Immature natural killer cell (primary cell): ENCODE results near the gene GZMH. TPM values are rescaled to one million over a fixed set of nuclear protein-coding genes. Genes with fewer than 3 reads are reported as not detected.
A peak's percentile ranks its signal among the peaks of the same experiment; 100 is the strongest.
"Not testable (repeated sequence)": the region's sequence is repeated elsewhere in the genome, so short reads cannot be mapped to it uniquely, and the experiment has no call there.

Source experiments
- DNase-seq, 3 donors: peaks; one replicate each; pipeline ENCODE4 v3.0.0; 2022; ENCODE audit warnings: mixed read lengths in 1 of 3
- H3K27ac Mint-ChIP-seq, 6 donors: one replicate each; pipeline ENCODE4 v1.8.0; 2020; ENCODE audit warnings: mixed read lengths in 6 of 6, mild to moderate bottlenecking in 5 of 6, inconsistent platforms in 4 of 6, moderate library complexity in 3 of 6
- H3K27me3 Mint-ChIP-seq, 3 donors: one replicate each; pipeline ENCODE4 v1.8.0; 2020 to 2021; ENCODE audit warnings: low read depth in 3 of 3, mild to moderate bottlenecking in 3 of 3, mixed read lengths in 3 of 3, moderate library complexity in 3 of 3, inconsistent platforms in 1 of 3
- H3K36me3 Mint-ChIP-seq, 3 donors: one replicate each; pipeline ENCODE4 v1.8.0; 2020; ENCODE audit warnings: mixed read lengths in 3 of 3, inconsistent platforms in 2 of 3, mild to moderate bottlenecking in 2 of 3
- H3K4me1 Mint-ChIP-seq, 2 donors: one replicate each; pipeline ENCODE4 v1.8.0; 2020; ENCODE audit warnings: inconsistent platforms in 2 of 2, mild to moderate bottlenecking in 2 of 2, mixed read lengths in 2 of 2, moderate library complexity in 1 of 2
- H3K4me3 Mint-ChIP-seq, 5 donors: one replicate each; pipeline ENCODE4 v1.8.0; 2020; ENCODE audit warnings: mild to moderate bottlenecking in 5 of 5, mixed read lengths in 5 of 5, inconsistent platforms in 3 of 5, moderate library complexity in 3 of 5
- H3K9me3 Mint-ChIP-seq, 6 donors: one replicate each; pipeline ENCODE4 v1.8.0; 2020; ENCODE audit warnings: mild to moderate bottlenecking in 6 of 6, mixed read lengths in 6 of 6, inconsistent platforms in 4 of 6, moderate library complexity in 3 of 6
- polyA plus RNA-seq, 3 donors: library from polyadenylated mRNA; unstranded; fragments of 300-500 nt; fragmentation: Illumina TruSeq; gene quantifications; one replicate each; pipeline ENCODE4 v1.2.3, GENCODE V29; 2021

Gene GZMH
- polyA plus RNA-seq: 1,000 to 10,000 TPM in 2 of 3 donors, 100 to 1,000 TPM in 1; 981 to 1,459 (median 1,297) TPM

GRCh38 chr14:24609655-24610344 lies at the start of gene GZMH:
Gene GZMH, minus strand, starts transcription at chr14:24609685. Its CDS starts 72 bp downstream, at chr14:24609613.
- Mint-ChIP-seq H3K4me3 (peak within 1 kb of the TSS; percentile 92 to 98 (median 95)), H3K4me1 (peaks cover 95 to 97% of the 10 kb centered on the region in 2 donors)
- peak; percentile 74 to 79 (median 79) for DNase-seq

GRCh38 chr14:24648361-24648760 lies 38.9 kb upstream of the GZMH start:
- not testable (repeated sequence) for H3K27ac Mint-ChIP-seq, H3K27me3 Mint-ChIP-seq, H3K9me3 Mint-ChIP-seq, H3K4me3 Mint-ChIP-seq, DNase-seq
- Mint-ChIP-seq H3K36me3 (peaks cover 0 to 18% (median 5%) of the 10 kb centered on the region in 3 donors), H3K4me1 (peaks cover 16 to 27% of the 10 kb centered on the region in 2 donors)

More at GRCh38 chr14:24609655-24610344, at the start of gene GZMH:
- Mint-ChIP-seq H3K27me3 (peaks cover 3 to 11% (median 7%) of the 10 kb centered on the region in 3 donors), H3K27ac (peak within 1 kb of the TSS; percentile 93 to 100 (median 98)), H3K36me3 (peaks cover 10 to 16% (median 14%) of the 10 kb centered on the region in 3 donors), H3K9me3 (no peaks in the 10 kb centered on the region)

GRCh38 chr14:24639905-24640304 lies 30.4 kb upstream of the GZMH start:
- Mint-ChIP-seq H3K4me1 (peaks cover 10 to 27% of the 10 kb centered on the region in 2 donors), H3K4me3 (no peak overlapping the region), H3K9me3 (no peaks in the 10 kb centered on the region), H3K27me3 (peaks cover 0 to 5% (median 1%) of the 10 kb centered on the region in 3 donors), H3K27ac (peak overlapping the region in 2 of 6 donors; percentile 32 to 53), H3K36me3 (peaks cover 0 to 18% (median 0%) of the 10 kb centered on the region in 3 donors)
- DNase-seq: no peak

- Mint-ChIP-seq H3K36me3 (peaks cover 0 to 18% (median 0%) of the 10 kb centered on the region in 3 donors), H3K9me3 (no peaks in the 10 kb centered on the region), H3K27ac (peak overlapping the region in 2 of 6 donors; percentile 32 to 53), H3K4me1 (peaks cover 15 to 30% of the 10 kb centered on the region in 2 donors), H3K27me3 (peaks cover 0 to 8% (median 1%) of the 10 kb centered on the region in 3 donors), H3K4me3 (no peak overlapping the region)
- DNase-seq: no peak
Measured at GRCh38 chr14:24639270-24639669, 29.8 kb upstream of the GZMH start.

GRCh38 chr14:24634158-24634557 lies 24.7 kb upstream of the GZMH start, which contains the start of gene GZMB:
Gene GZMB, minus strand, starts transcription at chr14:24634190. Its CDS starts 30 bp downstream, at chr14:24634160.
- peak; percentile 97 to 98 (median 98) for DNase-seq
- H3K4me1 Mint-ChIP-seq: peaks cover 58 to 68% of the 10 kb centered on the region in 2 donors
- H3K36me3 Mint-ChIP-seq: peaks cover 45 to 48% (median 47%) of the 10 kb centered on the region in 3 donors

GRCh38 chr14:24633353-24633752 lies 23.9 kb upstream of the GZMH start:
- H3K27me3 Mint-ChIP-seq: peaks cover 26 to 51% (median 43%) of the 10 kb centered on the region in 3 donors
- H3K27ac Mint-ChIP-seq: peak overlapping the region; percentile 99 to 100 (median 100)
- peaks cover 44 to 52% (median 45%) of the 10 kb centered on the region in 3 donors for H3K36me3 Mint-ChIP-seq
- peaks cover 66 to 76% of the 10 kb centered on the region in 2 donors for H3K4me1 Mint-ChIP-seq
- H3K9me3 Mint-ChIP-seq: no peaks in the 10 kb centered on the region
- DNase-seq: peak; percentile 32 to 47 (median 38)
- H3K4me3 Mint-ChIP-seq: peak overlapping the region; percentile 97 to 99 (median 99)

More at GRCh38 chr14:24634158-24634557, 24.7 kb upstream of the GZMH start, which contains the start of gene GZMB:
- H3K27ac Mint-ChIP-seq: peak within 1 kb of the TSS; percentile 99 to 100 (median 100)
- no peaks in the 10 kb centered on the region for H3K9me3 Mint-ChIP-seq
- peak within 1 kb of the TSS; percentile 97 to 99 (median 99) for H3K4me3 Mint-ChIP-seq
- peaks cover 26 to 51% (median 38%) of the 10 kb centered on the region in 3 donors for H3K27me3 Mint-ChIP-seq

- H3K4me3 Mint-ChIP-seq: peak overlapping the region; percentile 97 to 99 (median 99)
- peaks cover 72 to 82% of the 10 kb centered on the region in 2 donors for H3K4me1 Mint-ChIP-seq
- H3K27ac Mint-ChIP-seq: peak overlapping the region; percentile 99 to 100 (median 100)
- peak in 1 of 3 donors; percentile 31 for DNase-seq
- H3K27me3 Mint-ChIP-seq: peaks cover 26 to 52% (median 43%) of the 10 kb centered on the region in 3 donors
- H3K9me3 Mint-ChIP-seq: no peaks in the 10 kb centered on the region
- peaks cover 44 to 53% (median 45%) of the 10 kb centered on the region in 3 donors for H3K36me3 Mint-ChIP-seq
Measured at GRCh38 chr14:24632761-24633160, 23.3 kb upstream of the GZMH start.

GRCh38 chr14:24632336-24632735 lies 22.9 kb upstream of the GZMH start:
- Mint-ChIP-seq H3K9me3 (no peaks in the 10 kb centered on the region), H3K36me3 (peaks cover 44 to 56% (median 47%) of the 10 kb centered on the region in 3 donors), H3K4me3 (peak overlapping the region; percentile 97 to 99 (median 99)), H3K4me1 (peaks cover 76 to 86% of the 10 kb centered on the region in 2 donors), H3K27ac (peak overlapping the region; percentile 99 to 100 (median 100)), H3K27me3 (peaks cover 26 to 56% (median 45%) of the 10 kb centered on the region in 3 donors)
- DNase-seq: peak in 1 of 3 donors; percentile 49

- H3K27ac Mint-ChIP-seq: peak overlapping the region; percentile 99 to 100 (median 100)
- H3K36me3 Mint-ChIP-seq: peaks cover 44 to 56% (median 47%) of the 10 kb centered on the region in 3 donors
- H3K9me3 Mint-ChIP-seq: no peaks in the 10 kb centered on the region
- H3K27me3 Mint-ChIP-seq: peaks cover 30 to 59% (median 47%) of the 10 kb centered on the region in 3 donors
- peaks cover 80 to 91% of the 10 kb centered on the region in 2 donors for H3K4me1 Mint-ChIP-seq
- peak; percentile 74 to 82 (median 81) for DNase-seq
- peak overlapping the region; percentile 97 to 99 (median 99) for H3K4me3 Mint-ChIP-seq
Measured at GRCh38 chr14:24631749-24632335, 22.4 kb upstream of the GZMH start.

GRCh38 chr14:24630872-24631477 lies 21.5 kb upstream of the GZMH start:
- H3K4me1 Mint-ChIP-seq: peaks cover 85 to 94% of the 10 kb centered on the region in 2 donors
- H3K4me3 Mint-ChIP-seq: peak overlapping the region; percentile 97 to 99 (median 99)
- no peaks in the 10 kb centered on the region for H3K9me3 Mint-ChIP-seq
- peaks cover 44 to 56% (median 47%) of the 10 kb centered on the region in 3 donors for H3K36me3 Mint-ChIP-seq
- H3K27me3 Mint-ChIP-seq: peaks cover 30 to 59% (median 47%) of the 10 kb centered on the region in 3 donors
- peak in 1 of 3 donors; percentile 18 for DNase-seq
- peak overlapping the region; percentile 99 to 100 (median 100) for H3K27ac Mint-ChIP-seq

- DNase-seq: peak in 2 of 3 donors; percentile 23 to 31
- Mint-ChIP-seq H3K36me3 (peaks cover 44 to 59% (median 47%) of the 10 kb centered on the region in 3 donors), H3K9me3 (no peaks in the 10 kb centered on the region), H3K27ac (peak overlapping the region; percentile 99 to 100 (median 100)), H3K4me3 (peak overlapping the region; percentile 97 to 99 (median 99)), H3K4me1 (peaks cover 89 to 100% of the 10 kb centered on the region in 2 donors), H3K27me3 (peaks cover 30 to 59% (median 47%) of the 10 kb centered on the region in 3 donors)
Measured at GRCh38 chr14:24630087-24630871, 20.8 kb upstream of the GZMH start.

GRCh38 chr14:24629521-24629920 lies 20.0 kb upstream of the GZMH start:
- Mint-ChIP-seq H3K4me1 (peaks cover 86 to 100% of the 10 kb centered on the region in 2 donors), H3K27me3 (peaks cover 30 to 59% (median 47%) of the 10 kb centered on the region in 3 donors), H3K36me3 (peaks cover 44 to 59% (median 47%) of the 10 kb centered on the region in 3 donors), H3K27ac (peak overlapping the region; percentile 99 to 100 (median 100)), H3K9me3 (no peaks in the 10 kb centered on the region), H3K4me3 (peak overlapping the region; percentile 97 to 99 (median 99))
- peak in 2 of 3 donors; percentile 13 to 25 for DNase-seq
